Keratinocyte (primary cell): ENCODE data around the gene VCAM1. TPM values are rescaled to one million over a fixed set of nuclear protein-coding genes. Genes with fewer than 3 reads are reported as not detected.

ENCODE experiments used
- DNase-seq: peaks from one replicate; pipeline ENCODE4 v3.0.0-alpha.2; 2011; ENCODE audit warnings: low read depth, missing footprints, low spot score
- FAIRE-seq: peaks from 2 replicates; lab custom pipeline; 2011; peaks lifted over from hg19 to GRCh38; lab: Jason Lieb, UNC
- H2AFZ ChIP-seq: 2 replicates; pipeline ENCODE4 v1.6.0; 2012; ENCODE audit warnings: low read length, control low read depth, inconsistent platforms; ENCODE audit not compliant: control insufficient read depth
- H3K27ac ChIP-seq: 2 replicates; pipeline ENCODE4 v1.5.1; 2011; ENCODE audit warnings: low read length; ENCODE audit not compliant: control insufficient read depth, insufficient read depth
- H3K27me3 ChIP-seq: 3 replicates; pipeline ENCODE4 v1.6.0; 2011; ENCODE audit warnings: low read length; ENCODE audit not compliant: control insufficient read depth, insufficient read depth; ENCODE audit errors: extremely low read depth
- H3K36me3 ChIP-seq, 2 experiments: 2 replicates in 1 of 2; 3 replicates in 1 of 2; pipeline ENCODE4 v1.5.1; 2011; ENCODE audit warnings: low read length in 2 of 2, mild to moderate bottlenecking in 1 of 2; ENCODE audit not compliant: control insufficient read depth in 2 of 2, insufficient read depth in 2 of 2; ENCODE audit errors: extremely low read depth in 1 of 2
- H3K4me1 ChIP-seq: 3 replicates; pipeline ENCODE4 v1.5.1; 2011; ENCODE audit warnings: low read length; ENCODE audit not compliant: control insufficient read depth, insufficient read depth; ENCODE audit errors: extremely low read depth
- H3K4me2 ChIP-seq: 3 replicates; pipeline ENCODE4 v1.6.0; 2011; ENCODE audit warnings: low read depth, low read length; ENCODE audit not compliant: control insufficient read depth, insufficient read depth; ENCODE audit errors: extremely low read depth
- H3K4me3 ChIP-seq, 3 experiments: fragments of 200-600 bp in 1 of 3; sonication (generic) in 1 of 3; 2 replicates in 2 of 3; 3 replicates in 1 of 3; pipeline ENCODE4 v1.5.1; 2011 to 2016; ENCODE audit warnings: low read length in 3 of 3, mild to moderate bottlenecking in 3 of 3, control low read depth in 2 of 3, inconsistent platforms in 1 of 3, low read depth in 1 of 3, mixed read lengths in 1 of 3, mixed run types in 1 of 3, moderate library complexity in 1 of 3; ENCODE audit not compliant: control insufficient read depth in 2 of 3, insufficient read depth in 2 of 3; ENCODE audit errors: extremely low read depth in 1 of 3
- H3K79me2 ChIP-seq: 2 replicates; pipeline ENCODE4 v1.6.0; 2012; ENCODE audit warnings: low read length; ENCODE audit not compliant: control insufficient read depth, insufficient read depth
- H3K9ac ChIP-seq: 3 replicates; pipeline ENCODE4 v1.6.0; 2011; ENCODE audit warnings: low read length; ENCODE audit not compliant: control insufficient read depth, insufficient read depth; ENCODE audit errors: extremely low read depth
- H3K9me1 ChIP-seq: 3 replicates; pipeline ENCODE4 v1.6.0; 2011; ENCODE audit warnings: low read length; ENCODE audit not compliant: control insufficient read depth, insufficient read depth; ENCODE audit errors: extremely low read depth
- H3K9me3 ChIP-seq: 2 replicates; pipeline ENCODE4 v1.5.1; 2012; ENCODE audit warnings: low read depth, low read length; ENCODE audit not compliant: control insufficient read depth
- H4K20me1 ChIP-seq: 3 replicates; pipeline ENCODE4 v1.6.0; 2011; ENCODE audit warnings: low read length; ENCODE audit not compliant: control insufficient read depth, insufficient read depth; ENCODE audit errors: extremely low read depth
- CTCF ChIP-seq, 3 experiments: IDR thresholded peaks in 1 of 3; conservative IDR thresholded peaks in 1 of 3; optimal IDR thresholded peaks in 1 of 3; 2 replicates in 2 of 3; 3 replicates in 1 of 3; pipeline versions ENCODE3 to v1.5.1; 2011; ENCODE audit warnings: low read length in 3 of 3, mild to moderate bottlenecking in 3 of 3, moderate library complexity in 2 of 3, control low read depth in 1 of 3, inconsistent platforms in 1 of 3; ENCODE audit not compliant: insufficient read depth in 2 of 3; ENCODE audit errors: extremely low read depth in 1 of 3
- EZH2 ChIP-seq: IDR thresholded peaks from one replicate; pipeline ENCODE4 v1.6.1; 2012; ENCODE audit warnings: inconsistent platforms, mild to moderate bottlenecking, low read length, moderate library complexity
- dilution Hi-C: fragments of 300-500 bp; cut with MboI; formaldehyde crosslinking; loops from one replicate; pipeline ENCODE4 v1.7.0; 2020; ENCODE audit warnings: low sequenced_read_pairs; ENCODE audit not compliant: extremely low pct_ligation_motif_present
- polyA plus RNA-seq, 5 experiments: library from polyadenylated mRNA; depleted of rRNA in 3 of 5; stranded (reverse) in 3 of 5; stranded (forward) in 1 of 5; unstranded in 1 of 5; fragments of >200 nt; gene quantifications; 1 replicate in 1 of 5; 2 replicates in 3 of 5; 3 replicates in 1 of 5; pipeline versions ENCODE4 v1.2.1 to v1.2.3, GENCODE V29; 2011 to 2012; ENCODE audit warnings: missing spikeins in 2 of 5, low read depth in 1 of 5, low replicate concordance in 1 of 5

The VCAM1 gene
- polyA plus RNA-seq, 1 donor (not counting 4 experiments of a cell fraction or from before 2014, with no cell fraction given): not detected

- no peak overlapping the region for H3K4me3 ChIP-seq
- H4K20me1 ChIP-seq: no peaks in the 10 kb centered on the region
- no peak for TF ChIP-seq CTCF (optimal IDR thresholded peaks at IDR 0.05 in 1 of 3, IDR thresholded peaks at IDR 0.05 in 1 of 3, conservative IDR thresholded peaks at IDR 0.05 in 1 of 3; ENCODE audit: extremely low read depth in 1 of 3, insufficient read depth in 2 of 3, low read length in 3 of 3)
- no peak for TF ChIP-seq EZH2
- H3K9ac ChIP-seq: no peak overlapping the region
- dilution Hi-C loops: no loop called here
- no peak overlapping the region for H3K27ac ChIP-seq
- H3K4me2 ChIP-seq: no peak overlapping the region
- H2AFZ ChIP-seq: no peak overlapping the region
- H3K36me3 ChIP-seq: no peaks in the 10 kb centered on the region
- H3K4me1 ChIP-seq: no peaks in the 10 kb centered on the region
- FAIRE-seq (no peak), DNase-seq (no peak)
- H3K27me3 ChIP-seq: no peaks in the 10 kb centered on the region
- no peaks in the 10 kb centered on the region for H3K79me2 ChIP-seq
- no peaks in the 10 kb centered on the region for H3K9me3 ChIP-seq
- H3K9me1 ChIP-seq: no peaks in the 10 kb centered on the region
Measured at GRCh38 chr1:100757946-100758345, 38.4 kb downstream of the VCAM1 start.

GRCh38 chr1:100759188-100759587 lies 39.6 kb downstream of the VCAM1 start:
- no peaks in the 10 kb centered on the region for H3K36me3 ChIP-seq
- no peaks in the 10 kb centered on the region for H3K9me1 ChIP-seq
- dilution Hi-C loops: no loop called here
- H3K4me1 ChIP-seq: no peaks in the 10 kb centered on the region
- H3K9me3 ChIP-seq: no peaks in the 10 kb centered on the region
- no peak overlapping the region for H3K4me3 ChIP-seq
- no peaks in the 10 kb centered on the region for H4K20me1 ChIP-seq
- no peak for FAIRE-seq
- H3K27me3 ChIP-seq: no peaks in the 10 kb centered on the region
- H3K79me2 ChIP-seq: no peaks in the 10 kb centered on the region
- H3K27ac ChIP-seq: no peak overlapping the region
- no peak for TF ChIP-seq CTCF (optimal IDR thresholded peaks at IDR 0.05 in 1 of 3, IDR thresholded peaks at IDR 0.05 in 1 of 3, conservative IDR thresholded peaks at IDR 0.05 in 1 of 3; ENCODE audit: extremely low read depth in 1 of 3, insufficient read depth in 2 of 3, low read length in 3 of 3)
- TF ChIP-seq EZH2: no peak
- no peak overlapping the region for H3K4me2 ChIP-seq
- no peak overlapping the region for H2AFZ ChIP-seq
- DNase-seq: no peak
- no peak overlapping the region for H3K9ac ChIP-seq
